HG03095 (cell line): ENCODE measurements around the gene ANKRD20A1.
"Not testable (repeated sequence)": the region's sequence is repeated elsewhere in the genome, so short reads cannot be mapped to it uniquely, and the experiment has no call there.

ENCODE experiments used
- ATAC-seq: cut with Tn5 transposase; IDR thresholded peaks from one replicate; pipeline ENCODE4 v1.9.1; 2021; ENCODE audit warnings: moderate library complexity; ENCODE audit not compliant: unreplicated experiment

The ANKRD20A1 gene

DNA sequence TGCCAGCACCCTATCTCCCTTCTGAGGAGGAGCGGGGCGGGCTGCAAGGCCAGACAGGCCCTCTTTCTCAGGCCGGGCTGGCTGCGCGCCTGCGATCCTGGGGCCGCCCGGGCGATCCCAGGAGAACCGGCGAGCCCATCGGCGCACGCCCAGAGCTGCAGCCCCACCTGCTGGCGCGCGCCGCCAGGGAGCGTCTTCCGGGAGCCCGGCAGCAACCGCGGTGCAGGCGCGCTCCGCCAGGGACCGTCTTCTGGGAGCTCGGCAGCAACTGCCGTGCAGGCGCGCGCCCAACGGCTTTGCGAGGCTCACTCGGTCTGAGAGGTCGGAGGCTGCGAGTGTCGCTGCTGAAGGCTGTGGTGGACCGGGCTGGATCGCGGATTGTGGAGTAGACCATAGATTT, at the start of gene ANKRD20A1:
Gene ANKRD20A1 (plus strand): TSS at position 61 of the 400 bp plus-strand sequence. CDS start 496 bp downstream, outside the sequence.
- not testable (repeated sequence) for ATAC-seq

DNA sequence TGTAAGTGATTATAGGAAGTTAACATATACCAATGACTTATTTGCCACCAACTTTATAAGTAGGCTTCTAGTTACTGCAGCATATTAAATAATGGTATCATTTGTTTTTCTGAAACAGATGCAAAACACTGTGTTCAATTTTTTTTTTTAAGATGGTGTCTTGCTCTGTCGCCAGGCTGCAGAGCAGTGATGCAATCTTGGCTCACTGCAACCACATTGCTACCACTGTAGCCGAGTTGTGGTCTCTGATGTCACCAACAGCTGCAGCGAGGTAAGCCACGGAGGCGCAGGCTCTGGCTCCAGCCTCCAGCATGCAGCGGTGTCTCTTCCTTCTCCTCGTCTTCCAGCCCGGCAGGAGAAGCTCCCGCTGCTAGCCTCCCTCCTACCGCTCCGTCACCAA, 26.6 kb upstream of the ANKRD20A1 start:
- not testable (repeated sequence) for ATAC-seq
